LNCAP (cell line): ENCODE measurements around the gene PRR12.

ENCODE experiments used
- CTCF ChIP-seq: fragments of 450-650 bp; IDR thresholded peaks from 2 replicates; pipeline ENCODE4 v1.5.1; 2017; ENCODE audit warnings: mild to moderate bottlenecking

The PRR12 gene

GRCh38 chr19:49599378-49600295, 8.7 kb downstream of the PRR12 start:
- TF ChIP-seq CTCF = no peak

GRCh38 chr19:49601482-49602038, 10.6 kb downstream of the PRR12 start:
- no peak for TF ChIP-seq CTCF

GRCh38 chr19:49602806-49603205, 11.8 kb downstream of the PRR12 start:
- no peak for TF ChIP-seq CTCF

- TF ChIP-seq CTCF = no peak
These were observed 14.6 kb downstream of the PRR12 start for GRCh38 chr19:49605605-49606004.

- TF ChIP-seq CTCF = no peak
These were observed 18.6 kb downstream of the PRR12 start for GRCh38 chr19:49609499-49610092.

GRCh38 chr19:49613374-49613773, 22.4 kb downstream of the PRR12 start:
- TF ChIP-seq CTCF = no peak

- TF ChIP-seq CTCF = no peak
These were observed 23.3 kb downstream of the PRR12 start for GRCh38 chr19:49614096-49614833.
